HepG2 (cell line): Measurements from ENCODE around the gene ULBP1. TPM values are rescaled to one million over a fixed set of nuclear protein-coding genes. Genes with fewer than 3 reads are reported as not detected.

ENCODE experiments used
- ATRX ChIP-seq: sonication (generic); formaldehyde crosslinking; IDR thresholded peaks from 2 replicates; pipeline ENCODE4 v1.4.0; 2020; ENCODE audit warnings: missing genetic modification reagents, borderline replicate concordance
- CBFB ChIP-seq: sonication (generic); formaldehyde crosslinking; IDR thresholded peaks from 2 replicates; pipeline ENCODE4 v1.4.0; 2020; ENCODE audit warnings: missing genetic modification reagents
- CHCHD3 ChIP-seq: sonication (generic); formaldehyde crosslinking; IDR thresholded peaks from 2 replicates; pipeline ENCODE4 v1.8.0; 2022; ENCODE audit warnings: mild to moderate bottlenecking, missing genetic modification reagents, moderate library complexity
- DDIT3 ChIP-seq: sonication (generic); formaldehyde crosslinking; IDR thresholded peaks from 2 replicates; pipeline ENCODE4 v1.4.0; 2020; ENCODE audit warnings: mild to moderate bottlenecking, missing genetic modification reagents
- ETV5 ChIP-seq: IDR thresholded peaks from 2 replicates; pipeline ENCODE4 v1.6.1; 2018; ENCODE audit warnings: missing biosample characterization, missing genetic modification reagents, inconsistent platforms, borderline replicate concordance
- GTF2F1 ChIP-seq: fragments of 150-350 bp; IDR thresholded peaks from 2 replicates; pipeline ENCODE4 v1.6.1; 2014; ENCODE audit warnings: low read length
- HNRNPH1 ChIP-seq: fragments of 200-400 bp; formaldehyde crosslinking; optimal IDR thresholded peaks from 2 replicates; pipeline ENCODE3; 2017; ENCODE audit warnings: mild to moderate bottlenecking, low read depth, low read length
- KLF13 ChIP-seq: sonication (generic); formaldehyde crosslinking; IDR thresholded peaks from 2 replicates; pipeline ENCODE4 v1.4.0; 2020; ENCODE audit warnings: mild to moderate bottlenecking, missing genetic modification reagents
- MIER2 ChIP-seq: IDR thresholded peaks from 2 replicates; pipeline ENCODE4 v1.6.1; 2016; ENCODE audit warnings: missing biosample characterization, missing genetic modification reagents
- MNT ChIP-seq: fragments of 450-650 bp; IDR thresholded peaks from 2 replicates; pipeline ENCODE4 v1.6.1; 2016
- PAXIP1 ChIP-seq: sonication (generic); formaldehyde crosslinking; conservative IDR thresholded peaks from 2 replicates; pipeline ENCODE4 v1.4.0; 2020; ENCODE audit warnings: mild to moderate bottlenecking, missing genetic modification reagents, moderate library complexity
- PCBP2 ChIP-seq: fragments of 200-400 bp; formaldehyde crosslinking; optimal IDR thresholded peaks from 2 replicates; pipeline ENCODE3; 2018; ENCODE audit warnings: low read length, low read depth; ENCODE audit not compliant: poor library complexity, severe bottlenecking
- SNRNP70 ChIP-seq: fragments of 200-400 bp; formaldehyde crosslinking; IDR thresholded peaks from 2 replicates; pipeline ENCODE4 v1.6.1; 2017; ENCODE audit warnings: mild to moderate bottlenecking, low read depth, low read length, moderate library complexity
- YEATS4 ChIP-seq: sonication (generic); formaldehyde crosslinking; IDR thresholded peaks from 2 replicates; pipeline ENCODE4 v1.4.0; 2020; ENCODE audit warnings: missing genetic modification reagents, borderline replicate concordance
- ZBTB42 ChIP-seq: sonication (generic); formaldehyde crosslinking; IDR thresholded peaks from 2 replicates; pipeline ENCODE4 v1.5.0; 2020; ENCODE audit warnings: mild to moderate bottlenecking, missing genetic modification reagents
- ZFP41 ChIP-seq: sonication (generic); formaldehyde crosslinking; IDR thresholded peaks from 2 replicates; pipeline ENCODE4 v1.4.0; 2020; ENCODE audit warnings: mild to moderate bottlenecking, missing genetic modification reagents, borderline replicate concordance
- ZKSCAN1 ChIP-seq: fragments of 150-350 bp; IDR thresholded peaks from 2 replicates; pipeline ENCODE4 v1.6.1; 2014; ENCODE audit warnings: low read length
- ZNF331 ChIP-seq: sonication (generic); formaldehyde crosslinking; IDR thresholded peaks from 2 replicates; pipeline ENCODE4 v1.4.0; 2020; ENCODE audit warnings: missing genetic modification reagents
- ZNF503 ChIP-seq: sonication (generic); formaldehyde crosslinking; IDR thresholded peaks from 2 replicates; pipeline ENCODE4 v1.4.0; 2020; ENCODE audit warnings: missing genetic modification reagents
- ZNF562 ChIP-seq: sonication (generic); formaldehyde crosslinking; IDR thresholded peaks from 2 replicates; pipeline ENCODE4 v1.8.0; 2022; ENCODE audit warnings: missing genetic modification reagents, borderline replicate concordance
- ZNF572 ChIP-seq: sonication (generic); formaldehyde crosslinking; IDR thresholded peaks from 2 replicates; pipeline ENCODE4 v1.5.1; 2020; ENCODE audit warnings: mild to moderate bottlenecking, missing genetic modification reagents
- ZNF670 ChIP-seq: sonication (generic); formaldehyde crosslinking; IDR thresholded peaks from 2 replicates; pipeline ENCODE4 v1.8.0; 2022; ENCODE audit warnings: mild to moderate bottlenecking, missing genetic modification reagents, borderline replicate concordance
- polyA plus RNA-seq, 8 experiments: library from polyadenylated mRNA; depleted of rRNA in 3 of 8; stranded (reverse) in 7 of 8; unstranded in 1 of 8; fragments of >200 nt; fragmentation: Illumina TruSeq in 4 of 8; extraction: Trizol in 4 of 8; gene quantifications; 2 replicates each; pipeline versions ENCODE4 v1.2.1 to v1.2.3, GENCODE V29; 2011 to 2016; ENCODE audit warnings: low read depth in 4 of 8, missing spikeins in 1 of 8, mixed read lengths in 1 of 8; ENCODE audit not compliant: insufficient read depth in 1 of 8
- total RNA-seq, 5 experiments: library from RNA; depleted of rRNA; stranded (reverse); fragments of >200 nt; fragmentation: Illumina TruSeq; extraction: Trizol; gene quantifications; 2 replicates each; pipeline ENCODE4 v1.2.3, GENCODE V29; 2016; ENCODE audit warnings: low read depth in 1 of 5

Gene ULBP1
- total and polyA plus RNA-seq, 2 of the 13 experiments (the other 11 are each of a cell fraction or from before 2014, with no cell fraction given): 0.04 to 0.09 TPM

- no peak; the same call in 1 of the 2 replicates for TF ChIP-seq ETV5 (CRISPR knock-in tag)
- no peak for TF ChIP-seq CBFB (CRISPR knock-in tag)
- TF ChIP-seq YEATS4 (CRISPR knock-in tag): peak; percentile 67; the same call in 1 of the 2 replicates
- TF ChIP-seq ZFP41 (CRISPR knock-in tag): no peak
- no peak for TF ChIP-seq ZNF572 (CRISPR knock-in tag)
- TF ChIP-seq CHCHD3 (CRISPR knock-in tag): 0 out of 2 replicates have a peak, but pooled peaks have one; percentile 61
- TF ChIP-seq ZNF562 (CRISPR knock-in tag): no peak
- no peak for TF ChIP-seq GTF2F1
- TF ChIP-seq ATRX (CRISPR knock-in tag): no peak
- no peak for TF ChIP-seq MNT
- TF ChIP-seq SNRNP70: no peak
- no peak for TF ChIP-seq HNRNPH1
- TF ChIP-seq DDIT3: no peak
- 0 out of 2 replicates have a peak, but pooled peaks have one; percentile 57 for TF ChIP-seq ZNF331
- no peak for TF ChIP-seq KLF13
- 0 out of 2 replicates have a peak, but pooled peaks have one; percentile 10 for TF ChIP-seq MIER2 (CRISPR knock-in tag)
- TF ChIP-seq ZNF670 (CRISPR knock-in tag): no peak
- no peak for TF ChIP-seq ZKSCAN1
- TF ChIP-seq ZNF503 (CRISPR knock-in tag): 0 out of 2 replicates have a peak, but pooled peaks have one; percentile 44
- peak; percentile 34; the same call in 1 of the 2 replicates for TF ChIP-seq PAXIP1 (CRISPR knock-in tag)
- no peak for TF ChIP-seq PCBP2
- TF ChIP-seq ZBTB42 (CRISPR knock-in tag): no peak
Observed at GRCh38 chr6:150004783-150005717, 41.3 kb downstream of the ULBP1 start (continued).
